SK-N-MC (cell line): ENCODE data around the gene POU2F3.

Source experiments
- EZH2 ChIP-seq: fragments of 200-600 bp; sonication (generic); IDR thresholded peaks from one replicate; pipeline ENCODE4 v1.6.1; 2017; ENCODE audit warnings: antibody characterized with exemption
- FOXP2 ChIP-seq: optimal IDR thresholded peaks from 2 replicates; pipeline ENCODE3; 2011; ENCODE audit warnings: mild to moderate bottlenecking, moderate library complexity; ENCODE audit not compliant: insufficient read depth; ENCODE audit errors: extremely low read length, control extremely low read depth
- POLR2AphosphoS5 ChIP-seq: IDR thresholded peaks from 2 replicates; pipeline ENCODE4 v1.6.1; 2012; ENCODE audit warnings: mild to moderate bottlenecking, low read depth, low read length, borderline replicate concordance

DNA sequence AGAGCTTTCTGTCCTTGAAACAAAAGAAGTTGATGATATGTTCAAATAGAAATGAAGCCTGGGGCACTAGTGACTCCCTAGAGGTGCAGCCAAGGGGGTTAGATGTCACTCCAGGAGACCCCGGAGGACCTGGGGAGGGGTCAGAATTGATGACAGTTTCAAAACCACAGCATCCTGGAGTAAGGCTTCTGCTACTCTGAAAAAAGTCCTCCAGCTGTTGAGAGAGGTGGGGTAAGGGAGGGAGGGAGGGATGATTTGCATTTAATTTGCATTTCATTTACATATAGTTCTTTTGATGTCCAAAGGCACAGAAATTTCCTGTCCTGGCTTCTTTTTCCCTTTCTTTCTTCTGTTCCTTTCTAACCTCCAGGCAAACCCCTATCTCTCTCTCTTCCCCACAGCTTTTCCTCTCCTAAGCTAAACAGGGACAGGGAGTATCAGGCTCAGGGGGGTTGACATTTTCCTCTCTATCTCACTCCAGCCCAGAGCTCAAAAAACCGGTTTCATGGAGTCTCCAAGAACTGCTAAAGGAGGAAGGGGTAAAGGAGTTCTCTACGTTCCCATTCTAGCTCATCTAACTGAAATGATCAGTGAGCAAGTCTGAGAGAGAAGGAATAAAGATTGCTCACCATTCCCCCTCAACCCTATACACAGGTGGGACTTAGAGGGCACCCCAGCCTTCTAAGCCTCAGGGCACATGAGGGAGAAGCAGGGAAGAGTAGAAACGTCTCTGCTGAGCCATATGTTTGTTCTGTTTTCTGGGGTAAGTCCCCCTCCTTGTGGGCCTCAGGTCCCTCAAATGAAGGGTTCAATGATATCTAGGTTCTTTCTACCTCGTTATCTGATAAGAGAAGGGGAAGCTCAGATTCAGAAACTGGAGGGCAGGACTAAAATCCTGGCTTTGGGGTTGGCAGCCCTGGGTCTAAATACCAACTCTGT, 3.5 kb upstream of the POU2F3 start:
- TF ChIP-seq POLR2AphosphoS5 = peak; percentile 85
- no peak for TF ChIP-seq EZH2
- no peak for TF ChIP-seq FOXP2
